Smooth muscle cell (in vitro differentiated cells): ENCODE measurements around the gene LIN37. TPM values are rescaled to one million over a fixed set of nuclear protein-coding genes. Genes with fewer than 3 reads are reported as not detected.
A peak's percentile ranks its signal among the peaks of the same experiment; 100 is the strongest.

Source experiments
- DNase-seq: peaks from one replicate; lab custom pipeline; 2025; ENCODE audit not compliant: unreplicated experiment; lab: John Stamatoyannopoulos, UW
- H2AFZ ChIP-seq: fragments of 200-600 bp; sonication (generic); 2 replicates; pipeline ENCODE4 v1.6.0; 2016; ENCODE audit warnings: antibody characterized with exemption, low read depth, mild to moderate bottlenecking
- H3F3A ChIP-seq: fragments of 200-600 bp; sonication (generic); 2 replicates; pipeline ENCODE4 v1.6.0; 2017; ENCODE audit warnings: antibody characterized with exemption, low read depth
- H3K27ac ChIP-seq: fragments of 200-600 bp; sonication (generic); 2 replicates; pipeline ENCODE4 v1.5.1; 2016; ENCODE audit warnings: low read depth, mild to moderate bottlenecking
- H3K27me3 ChIP-seq: fragments of 200-600 bp; sonication (generic); 2 replicates; pipeline ENCODE4 v1.6.1; 2016; ENCODE audit warnings: low read depth, mild to moderate bottlenecking
- H3K36me3 ChIP-seq: fragments of 200-600 bp; sonication (generic); 2 replicates; pipeline ENCODE4 v1.5.1; 2016; ENCODE audit warnings: low read depth
- H3K4me1 ChIP-seq: fragments of 200-600 bp; sonication (generic); 2 replicates; pipeline ENCODE4 v1.5.1; 2016; ENCODE audit warnings: low read depth
- H3K4me2 ChIP-seq: fragments of 200-600 bp; sonication (generic); 2 replicates; pipeline ENCODE4 v1.6.0; 2016; ENCODE audit warnings: mild to moderate bottlenecking
- H3K4me3 ChIP-seq: fragments of 200-600 bp; sonication (generic); 2 replicates; pipeline ENCODE4 v1.5.1; 2016; ENCODE audit warnings: mild to moderate bottlenecking
- H3K79me2 ChIP-seq: fragments of 200-600 bp; sonication (generic); 2 replicates; pipeline ENCODE4 v1.6.0; 2016; ENCODE audit warnings: low read depth, mild to moderate bottlenecking
- H3K9ac ChIP-seq: fragments of 200-600 bp; sonication (generic); 2 replicates; pipeline ENCODE4 v1.6.0; 2016; ENCODE audit warnings: low read depth
- H3K9me3 ChIP-seq: fragments of 200-600 bp; sonication (generic); replicated peaks from 2 replicates; pipeline ENCODE4 v1.5.1; 2016; ENCODE audit warnings: low read depth
- H4K20me1 ChIP-seq: fragments of 200-600 bp; sonication (generic); 2 replicates; pipeline ENCODE4 v1.6.0; 2016; ENCODE audit warnings: low read depth
- WGBS: methylation state at CpG from one replicate; pipeline ENCODE4 v1.1.7; 2016; ENCODE audit warnings: low lambda C conversion rate; 5-methylcytosine and 5-hydroxymethylcytosine counted together
- polyA plus RNA-seq: library from polyadenylated mRNA; unstranded; fragments of >200 nt; fragmentation: Nextera tagmentation; extraction: Ambion mirVana; gene quantifications from 2 replicates; pipeline ENCODE4 v1.2.1, GENCODE V29; 2016
- total RNA-seq: library from RNA; depleted of rRNA; stranded (reverse); fragments of >200 nt; gene quantifications from 2 replicates; pipeline ENCODE4 v1.2.3, GENCODE V29; 2014
- TF ChIP-seq, protein P1 (sequence below): fragments of 200-600 bp; sonication (generic); IDR thresholded peaks from 2 replicates; pipeline ENCODE4 v1.5.1; 2017; ENCODE audit warnings: borderline replicate concordance, mild to moderate bottlenecking, antibody characterized with exemption; ENCODE audit not compliant: insufficient read depth, poor library complexity, severe bottlenecking

LIN37 gene, protein sequence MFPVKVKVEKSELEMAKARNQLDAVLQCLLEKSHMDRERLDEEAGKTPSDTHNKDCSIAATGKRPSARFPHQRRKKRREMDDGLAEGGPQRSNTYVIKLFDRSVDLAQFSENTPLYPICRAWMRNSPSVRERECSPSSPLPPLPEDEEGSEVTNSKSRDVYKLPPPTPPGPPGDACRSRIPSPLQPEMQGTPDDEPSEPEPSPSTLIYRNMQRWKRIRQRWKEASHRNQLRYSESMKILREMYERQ
- total RNA-seq (17.8 and 20.3 TPM in 2 replicates), polyA plus RNA-seq (16.4 and 24.2 TPM in 2 replicates)

DNA sequence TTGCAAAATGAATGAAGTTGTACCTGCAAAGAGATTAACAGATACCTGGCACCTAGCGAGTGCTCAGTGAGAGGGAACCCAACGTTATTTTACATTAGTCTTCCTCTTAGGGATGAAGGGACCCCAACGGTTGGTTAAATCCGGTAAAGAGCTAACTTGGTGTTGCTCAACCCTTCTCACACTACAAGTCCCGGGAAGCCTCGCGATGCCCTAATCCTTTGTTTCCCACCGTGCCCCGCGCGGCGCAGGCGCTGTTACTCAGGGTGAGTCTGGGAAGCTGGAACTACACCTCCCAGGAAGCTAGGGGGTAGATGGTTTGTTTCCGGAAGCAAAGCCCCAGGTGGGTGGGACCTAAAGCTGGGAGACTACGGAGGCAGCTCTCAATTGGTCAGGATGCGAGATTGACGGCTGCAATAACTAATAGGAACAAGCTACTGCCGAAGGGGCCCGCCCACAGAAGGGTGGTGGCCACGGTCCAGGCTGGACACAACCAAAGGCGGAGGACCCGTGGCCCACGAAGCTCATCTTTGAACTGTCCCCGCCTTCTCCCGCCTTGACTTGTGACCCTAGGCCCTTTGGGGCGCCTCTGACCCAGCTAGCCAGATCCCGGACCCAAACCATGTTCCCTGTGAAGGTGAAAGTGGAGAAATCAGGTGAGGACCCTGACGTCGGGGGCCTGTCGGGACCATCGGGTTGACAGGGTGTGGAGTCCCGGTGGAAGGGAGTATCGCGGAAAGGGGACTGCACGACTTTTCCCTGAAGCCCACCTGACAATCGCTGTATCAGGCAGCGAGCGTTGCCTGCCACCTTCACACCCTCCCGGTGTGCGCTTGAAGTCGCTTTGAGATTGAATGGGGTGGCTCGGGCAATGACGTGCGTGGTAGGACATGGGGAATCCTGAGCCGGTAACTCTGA lies at the start of gene LIN37:
Gene LIN37 (plus strand): TSS at position 471 of the 915 bp plus-strand sequence. CDS start 149 bp downstream, at position 620.
- peak; percentile 93 for DNase-seq
- H3K27ac ChIP-seq: peak within 1 kb of the TSS; percentile 60
- H3K4me2 ChIP-seq: peak within 1 kb of the TSS; percentile 95
- no peaks in the 10 kb centered on the region for H3K36me3 ChIP-seq
- under 1% methylated on average over 45 of the region's 45 CpGs for WGBS
- H4K20me1 ChIP-seq: peaks cover 4% of the 10 kb centered on the region
- peaks cover 9% of the 10 kb centered on the region for H3K4me1 ChIP-seq
- H2AFZ ChIP-seq: no peak within 1 kb of the TSS
- H3K4me3 ChIP-seq: peak within 1 kb of the TSS; percentile 92
- peak within 1 kb of the TSS; percentile 93 for H3K9ac ChIP-seq
- no peaks in the 10 kb centered on the region for H3F3A ChIP-seq
- peaks cover 46% of the 10 kb centered on the region for H3K79me2 ChIP-seq
- TF ChIP-seq, protein P1, sequence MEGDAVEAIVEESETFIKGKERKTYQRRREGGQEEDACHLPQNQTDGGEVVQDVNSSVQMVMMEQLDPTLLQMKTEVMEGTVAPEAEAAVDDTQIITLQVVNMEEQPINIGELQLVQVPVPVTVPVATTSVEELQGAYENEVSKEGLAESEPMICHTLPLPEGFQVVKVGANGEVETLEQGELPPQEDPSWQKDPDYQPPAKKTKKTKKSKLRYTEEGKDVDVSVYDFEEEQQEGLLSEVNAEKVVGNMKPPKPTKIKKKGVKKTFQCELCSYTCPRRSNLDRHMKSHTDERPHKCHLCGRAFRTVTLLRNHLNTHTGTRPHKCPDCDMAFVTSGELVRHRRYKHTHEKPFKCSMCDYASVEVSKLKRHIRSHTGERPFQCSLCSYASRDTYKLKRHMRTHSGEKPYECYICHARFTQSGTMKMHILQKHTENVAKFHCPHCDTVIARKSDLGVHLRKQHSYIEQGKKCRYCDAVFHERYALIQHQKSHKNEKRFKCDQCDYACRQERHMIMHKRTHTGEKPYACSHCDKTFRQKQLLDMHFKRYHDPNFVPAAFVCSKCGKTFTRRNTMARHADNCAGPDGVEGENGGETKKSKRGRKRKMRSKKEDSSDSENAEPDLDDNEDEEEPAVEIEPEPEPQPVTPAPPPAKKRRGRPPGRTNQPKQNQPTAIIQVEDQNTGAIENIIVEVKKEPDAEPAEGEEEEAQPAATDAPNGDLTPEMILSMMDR: no peak
- H3K27me3 ChIP-seq: no peaks in the 10 kb centered on the region
- no peaks in the 10 kb centered on the region for H3K9me3 ChIP-seq

DNA sequence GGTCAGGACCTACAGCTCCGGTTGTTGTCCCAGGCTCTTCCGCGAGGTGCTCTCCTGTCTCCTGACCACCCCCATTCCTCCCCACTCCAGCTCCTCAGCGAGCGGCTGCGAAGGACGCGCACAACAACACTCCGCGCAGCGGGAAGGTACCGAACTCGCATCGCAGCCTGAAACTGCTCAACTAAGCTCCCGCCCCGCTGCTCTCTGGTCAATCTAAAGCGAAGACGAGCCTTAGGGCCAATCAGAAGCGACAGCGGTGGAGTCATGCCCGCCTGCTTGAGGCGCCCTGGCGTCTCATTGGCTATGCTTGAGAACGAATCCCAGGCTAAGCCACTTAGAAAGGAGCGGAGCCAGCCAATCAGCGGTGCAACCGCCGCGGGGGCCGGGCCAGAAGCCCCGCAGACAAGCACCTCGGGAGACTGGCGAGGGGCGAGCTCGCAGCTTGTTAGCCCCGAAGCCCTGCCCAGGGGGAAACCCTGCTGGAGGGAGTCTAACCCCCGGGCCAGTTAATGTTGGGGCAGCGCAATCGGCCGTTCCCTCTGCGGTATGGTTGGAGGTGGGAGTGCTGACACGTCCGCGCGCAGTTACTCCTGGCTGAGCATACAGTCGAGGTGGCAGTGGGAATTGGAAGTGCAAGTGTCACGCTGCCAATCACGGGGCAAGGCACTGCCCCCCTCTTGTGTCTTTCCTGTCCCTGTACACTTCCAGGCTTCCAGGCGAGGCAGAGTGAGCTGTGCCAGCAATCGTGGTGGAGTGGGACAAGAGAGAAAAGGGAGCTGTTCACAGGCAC lies 46.0 kb upstream of the LIN37 start:
- peak overlapping the region; percentile 87 for H2AFZ ChIP-seq
- no peaks in the 10 kb centered on the region for H3K79me2 ChIP-seq
- no peaks in the 10 kb centered on the region for H3K9me3 ChIP-seq
- no peaks in the 10 kb centered on the region for H3K27me3 ChIP-seq
- H3K4me2 ChIP-seq: peak overlapping the region; percentile 89
- H3K36me3 ChIP-seq: no peaks in the 10 kb centered on the region
- DNase-seq: peak; percentile 71
- H3K9ac ChIP-seq: no peak overlapping the region
- H3F3A ChIP-seq: no peaks in the 10 kb centered on the region
- H3K27ac ChIP-seq: no peak overlapping the region
- WGBS: under 1% methylated on average over 50 of the region's 50 CpGs
- H3K4me3 ChIP-seq: peak overlapping the region; percentile 62
- TF ChIP-seq, protein P1: no peak
- no peaks in the 10 kb centered on the region for H4K20me1 ChIP-seq
- no peaks in the 10 kb centered on the region for H3K4me1 ChIP-seq

DNA sequence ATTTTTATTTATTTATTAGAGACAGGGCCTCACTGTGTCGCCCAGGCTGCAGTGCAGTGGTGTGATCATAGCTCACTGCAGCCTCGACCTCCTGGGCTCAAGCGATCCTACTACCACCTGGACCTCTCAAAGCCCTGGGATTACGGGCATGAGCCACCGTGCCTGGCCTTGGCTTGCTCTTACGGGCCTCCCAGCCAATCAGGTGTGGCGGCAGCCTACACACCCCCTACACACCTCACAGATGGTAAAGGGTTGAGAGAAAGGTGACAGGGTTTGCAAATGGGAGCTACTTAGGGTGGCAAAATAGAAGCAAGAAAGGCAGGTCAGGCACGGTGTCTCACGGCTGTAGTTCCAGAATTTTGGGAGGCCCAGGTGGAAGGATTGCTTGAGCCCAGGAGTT lies 45.0 kb upstream of the LIN37 start:
- TF ChIP-seq, protein P1: no peak
- no peaks in the 10 kb centered on the region for H3K36me3 ChIP-seq
- H2AFZ ChIP-seq: no peak overlapping the region
- no peaks in the 10 kb centered on the region for H3F3A ChIP-seq
- no peak overlapping the region for H3K27ac ChIP-seq
- DNase-seq: no peak
- no peak overlapping the region for H3K9ac ChIP-seq
- no peaks in the 10 kb centered on the region for H4K20me1 ChIP-seq
- no peaks in the 10 kb centered on the region for H3K27me3 ChIP-seq
- WGBS: 71% methylated on average over 9 of the region's 9 CpGs
- H3K4me2 ChIP-seq: peak overlapping the region; percentile 89
- no peaks in the 10 kb centered on the region for H3K9me3 ChIP-seq
- no peaks in the 10 kb centered on the region for H3K79me2 ChIP-seq
- no peaks in the 10 kb centered on the region for H3K4me1 ChIP-seq
- H3K4me3 ChIP-seq: peak overlapping the region; percentile 62
